ENCODE data around the gene PSME3. TPM values are rescaled to one million over a fixed set of nuclear protein-coding genes. Genes with fewer than 3 reads are reported as not detected.
"Not testable (repeated sequence)": the region's sequence is repeated elsewhere in the genome, so short reads cannot be mapped to it uniquely, and the experiment has no call there.

The PSME3 gene
- total RNA-seq, 1 experiment from 2014 or later, result 160 TPM

DNA sequence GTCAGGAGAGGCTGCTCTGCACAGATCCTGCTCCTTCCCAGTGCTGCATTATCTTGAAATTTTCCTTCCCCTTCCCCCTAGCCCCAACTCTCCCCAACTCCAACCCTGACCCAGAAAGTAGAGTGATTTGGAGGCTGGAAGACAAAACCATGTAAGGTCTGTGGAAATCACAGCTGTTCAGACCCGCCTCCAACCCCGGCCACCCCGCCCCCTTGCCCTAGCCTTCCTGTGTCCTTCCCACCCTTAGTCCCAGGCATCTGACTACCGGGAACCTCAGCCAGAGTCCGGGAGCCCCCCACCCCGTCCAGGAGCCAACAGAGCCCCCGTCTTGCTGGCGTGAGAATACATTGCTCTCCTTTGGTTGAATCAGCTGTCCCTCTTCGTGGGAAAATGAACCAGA lies 17.8 kb downstream of the PSME3 start, which contains the start of gene AOC3:
AOC3 (plus strand) TSS at position 246 of the 400 bp plus-strand sequence; CDS start at position 391, 145 bp downstream.
- DNase-seq (ENCODE audit: low read depth), result no peak

DNA sequence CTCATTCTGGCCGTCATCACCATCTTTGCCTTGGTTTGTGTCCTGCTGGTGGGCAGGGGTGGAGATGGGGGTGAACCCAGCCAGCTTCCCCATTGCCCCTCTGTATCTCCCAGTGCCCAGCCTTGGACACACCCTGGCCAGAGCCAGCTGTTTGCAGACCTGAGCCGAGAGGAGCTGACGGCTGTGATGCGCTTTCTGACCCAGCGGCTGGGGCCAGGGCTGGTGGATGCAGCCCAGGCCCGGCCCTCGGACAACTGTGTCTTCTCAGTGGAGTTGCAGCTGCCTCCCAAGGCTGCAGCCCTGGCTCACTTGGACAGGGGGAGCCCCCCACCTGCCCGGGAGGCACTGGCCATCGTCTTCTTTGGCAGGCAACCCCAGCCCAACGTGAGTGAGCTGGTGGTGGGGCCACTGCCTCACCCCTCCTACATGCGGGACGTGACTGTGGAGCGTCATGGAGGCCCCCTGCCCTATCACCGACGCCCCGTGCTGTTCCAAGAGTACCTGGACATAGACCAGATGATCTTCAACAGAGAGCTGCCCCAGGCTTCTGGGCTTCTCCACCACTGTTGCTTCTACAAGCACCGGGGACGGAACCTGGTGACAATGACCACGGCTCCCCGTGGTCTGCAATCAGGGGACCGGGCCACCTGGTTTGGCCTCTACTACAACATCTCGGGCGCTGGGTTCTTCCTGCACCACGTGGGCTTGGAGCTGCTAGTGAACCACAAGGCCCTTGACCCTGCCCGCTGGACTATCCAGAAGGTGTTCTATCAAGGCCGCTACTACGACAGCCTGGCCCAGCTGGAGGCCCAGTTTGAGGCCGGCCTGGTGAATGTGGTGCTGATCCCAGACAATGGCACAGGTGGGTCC lies 18.4 kb downstream of the PSME3 start:
- not testable (repeated sequence) for DNase-seq (ENCODE audit: low read depth)

DNA sequence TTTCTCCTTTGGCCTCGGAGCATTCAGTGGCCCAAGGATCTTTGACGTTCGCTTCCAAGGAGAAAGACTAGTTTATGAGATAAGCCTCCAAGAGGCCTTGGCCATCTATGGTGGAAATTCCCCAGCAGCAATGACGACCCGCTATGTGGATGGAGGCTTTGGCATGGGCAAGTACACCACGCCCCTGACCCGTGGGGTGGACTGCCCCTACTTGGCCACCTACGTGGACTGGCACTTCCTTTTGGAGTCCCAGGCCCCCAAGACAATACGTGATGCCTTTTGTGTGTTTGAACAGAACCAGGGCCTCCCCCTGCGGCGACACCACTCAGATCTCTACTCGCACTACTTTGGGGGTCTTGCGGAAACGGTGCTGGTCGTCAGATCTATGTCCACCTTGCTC lies 19.2 kb downstream of the PSME3 start:
- DNase-seq (ENCODE audit: low read depth), result no peak

DNA sequence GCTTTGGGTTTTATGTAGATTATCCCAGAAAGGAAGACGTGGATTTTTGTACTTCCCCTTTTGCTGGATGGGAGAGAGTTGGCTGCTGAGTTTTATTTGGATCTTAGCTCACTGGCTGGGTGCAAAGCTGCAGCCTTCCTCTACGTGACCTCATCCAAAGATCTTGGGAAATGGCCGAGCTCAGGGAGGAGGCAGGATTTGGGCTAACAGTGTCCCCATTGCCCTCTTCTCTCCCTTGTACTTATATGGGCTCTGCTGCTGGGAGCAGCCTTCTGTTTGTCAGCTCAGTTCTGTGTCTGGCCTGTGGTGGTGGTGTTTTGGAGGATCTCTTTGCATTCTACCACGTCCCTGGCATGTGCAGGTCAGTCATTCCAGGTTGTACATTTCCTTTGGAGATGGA lies 19.8 kb downstream of the PSME3 start:
- no peak for DNase-seq (ENCODE audit: low read depth)

DNA sequence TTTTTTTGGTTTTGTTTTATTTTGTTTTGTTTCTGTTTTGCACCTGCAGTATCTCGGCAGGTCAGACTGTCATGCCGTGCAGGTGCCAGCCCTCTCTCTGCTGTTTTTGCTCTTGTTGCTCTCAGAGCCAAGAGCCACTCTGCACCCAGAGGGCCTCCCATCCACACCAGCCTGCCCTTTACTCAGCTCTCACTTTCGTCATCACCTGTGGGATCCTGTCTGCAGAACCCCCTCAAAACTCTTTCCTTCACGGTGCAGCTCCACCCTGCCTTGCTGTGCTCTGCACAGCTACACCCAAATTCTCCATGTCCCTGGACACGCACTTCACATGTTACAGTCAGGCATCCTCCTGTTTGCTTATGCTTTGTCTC lies 20.4 kb downstream of the PSME3 start:
- no peak for DNase-seq (ENCODE audit: low read depth)

DNA sequence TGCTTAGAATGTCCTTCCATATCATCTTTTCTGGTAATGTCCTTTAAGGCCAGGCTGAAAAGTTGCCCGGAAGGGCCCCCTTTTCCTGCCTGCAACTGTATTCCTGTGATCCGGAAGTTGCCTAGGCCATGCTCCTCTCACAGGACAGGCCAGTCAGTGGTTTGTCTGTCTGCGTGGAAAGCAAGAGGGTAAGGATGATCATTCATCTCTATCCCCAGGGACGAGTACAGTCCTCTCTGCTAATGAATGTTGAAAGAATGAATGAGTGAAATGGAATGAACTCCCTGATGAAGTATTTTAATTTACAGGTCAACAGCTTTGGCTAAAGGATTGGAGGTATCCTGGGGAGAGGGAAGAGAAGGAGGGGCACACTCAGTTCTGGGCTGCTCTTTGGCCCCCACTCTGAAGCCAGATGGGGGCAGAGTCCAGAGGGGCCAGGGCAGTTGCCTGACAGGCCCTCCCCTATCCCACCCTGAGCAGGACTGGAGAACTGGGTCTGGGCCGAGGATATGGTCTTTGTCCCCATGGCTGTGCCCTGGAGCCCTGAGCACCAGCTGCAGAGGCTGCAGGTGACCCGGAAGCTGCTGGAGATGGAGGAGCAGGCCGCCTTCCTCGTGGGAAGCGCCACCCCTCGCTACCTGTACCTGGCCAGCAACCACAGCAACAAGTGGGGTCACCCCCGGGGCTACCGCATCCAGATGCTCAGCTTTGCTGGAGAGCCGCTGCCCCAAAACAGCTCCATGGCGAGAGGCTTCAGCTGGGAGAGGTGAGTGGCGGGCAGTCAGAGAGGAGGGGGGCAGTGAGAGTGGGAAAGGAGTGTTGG lies 21.0 kb downstream of the PSME3 start:
- no peak for DNase-seq (ENCODE audit: low read depth)

DNA sequence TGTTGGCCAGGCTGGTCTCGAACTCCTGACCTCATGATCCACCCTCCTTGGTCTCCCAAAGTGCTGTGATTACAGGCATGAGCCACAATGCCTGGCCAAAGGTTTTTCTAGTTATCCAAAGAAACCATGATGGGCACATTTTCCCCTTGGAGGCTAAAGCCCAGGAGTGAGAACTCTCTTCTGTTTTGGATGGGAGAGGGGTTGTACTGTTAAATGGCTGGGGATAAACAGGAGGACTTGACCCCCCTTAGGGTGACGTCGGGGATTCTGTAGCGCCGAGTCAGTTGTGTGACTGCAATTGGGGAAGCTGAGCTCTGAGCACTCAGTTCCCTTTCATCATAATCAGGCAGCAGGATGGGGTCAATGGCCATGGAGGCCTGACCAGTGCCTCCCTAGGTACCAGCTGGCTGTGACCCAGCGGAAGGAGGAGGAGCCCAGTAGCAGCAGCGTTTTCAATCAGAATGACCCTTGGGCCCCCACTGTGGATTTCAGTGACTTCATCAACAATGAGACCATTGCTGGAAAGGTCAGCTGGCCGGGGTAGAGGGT lies 21.9 kb downstream of the PSME3 start:
- no peak for DNase-seq (ENCODE audit: low read depth)

DNA sequence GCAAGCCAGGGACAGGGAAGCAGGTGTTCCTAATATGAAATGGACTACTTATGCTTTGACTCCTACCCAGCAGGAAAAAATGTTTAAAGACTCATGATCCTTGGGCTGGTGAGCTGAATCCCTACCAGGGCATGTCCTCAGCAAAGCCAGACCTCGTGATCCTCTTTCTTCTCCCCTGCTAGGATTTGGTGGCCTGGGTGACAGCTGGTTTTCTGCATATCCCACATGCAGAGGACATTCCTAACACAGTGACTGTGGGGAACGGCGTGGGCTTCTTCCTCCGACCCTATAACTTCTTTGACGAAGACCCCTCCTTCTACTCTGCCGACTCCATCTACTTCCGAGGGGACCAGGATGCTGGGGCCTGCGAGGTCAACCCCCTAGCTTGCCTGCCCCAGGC lies 22.9 kb downstream of the PSME3 start:
- not testable (repeated sequence) for DNase-seq (ENCODE audit: low read depth)

DNA sequence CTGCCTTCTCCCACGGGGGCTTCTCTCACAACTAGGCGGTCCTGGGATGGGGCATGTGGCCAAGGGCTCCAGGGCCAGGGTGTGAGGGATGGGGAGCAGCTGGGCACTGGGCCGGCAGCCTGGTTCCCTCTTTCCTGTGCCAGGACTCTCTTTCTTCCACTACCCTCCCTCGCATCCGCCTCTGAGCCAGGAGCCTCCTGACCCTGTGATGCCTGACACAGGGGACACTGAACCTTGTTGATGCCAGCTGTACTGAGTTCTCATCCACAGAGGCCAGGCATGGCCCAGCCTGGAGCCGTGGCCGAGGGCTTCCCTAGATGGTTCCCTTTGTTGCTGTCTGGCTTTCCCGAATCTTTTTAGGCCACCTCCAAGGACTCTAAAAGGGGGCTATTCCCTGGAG lies 23.3 kb downstream of the PSME3 start:
- not testable (repeated sequence) for DNase-seq (ENCODE audit: low read depth)

DNA sequence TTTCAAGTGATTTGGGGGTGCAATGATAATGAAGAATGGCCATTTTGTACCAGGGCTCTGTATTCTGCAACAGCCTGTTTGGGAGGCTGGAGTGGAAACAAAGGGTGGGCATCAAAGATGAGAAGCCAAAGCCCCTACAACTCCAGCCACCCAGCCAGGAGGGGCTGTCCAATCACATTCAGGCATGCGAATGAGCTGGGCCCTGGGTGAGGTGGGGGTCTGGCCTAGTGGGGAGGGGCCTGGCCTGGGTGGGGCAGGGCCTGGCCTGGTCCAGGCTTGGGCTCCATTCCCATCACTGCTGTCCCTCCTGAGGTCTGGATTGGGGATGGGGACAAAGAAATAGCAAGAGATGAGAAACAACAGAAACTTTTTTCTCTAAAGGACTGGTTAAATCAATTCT lies 24.2 kb downstream of the PSME3 start:
- no peak for DNase-seq (ENCODE audit: low read depth)

DNA sequence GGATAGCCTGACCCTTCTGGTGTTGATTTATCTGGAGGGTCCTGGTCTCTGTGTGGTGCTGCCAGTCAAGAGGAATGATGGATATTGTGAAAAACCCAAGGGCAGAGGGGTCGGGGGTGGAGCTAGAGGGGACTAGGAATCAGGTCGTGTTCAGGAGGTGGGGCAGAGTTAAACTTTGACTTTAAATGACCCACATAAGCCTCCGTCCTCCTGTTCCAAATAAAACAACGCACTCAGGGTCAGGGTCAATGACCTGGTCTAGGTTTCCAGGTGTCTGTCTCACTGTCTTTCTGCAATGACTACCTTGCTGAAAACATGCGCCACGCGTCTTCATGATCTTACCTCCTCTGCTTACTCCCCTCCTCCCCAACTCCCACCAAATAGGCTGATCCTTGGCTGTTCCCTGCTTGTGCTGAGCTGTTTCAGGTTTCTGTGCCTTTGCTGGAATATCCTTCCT lies 32.5 kb downstream of the PSME3 start:
- DNase-seq (ENCODE audit: low read depth), result no peak

DNA sequence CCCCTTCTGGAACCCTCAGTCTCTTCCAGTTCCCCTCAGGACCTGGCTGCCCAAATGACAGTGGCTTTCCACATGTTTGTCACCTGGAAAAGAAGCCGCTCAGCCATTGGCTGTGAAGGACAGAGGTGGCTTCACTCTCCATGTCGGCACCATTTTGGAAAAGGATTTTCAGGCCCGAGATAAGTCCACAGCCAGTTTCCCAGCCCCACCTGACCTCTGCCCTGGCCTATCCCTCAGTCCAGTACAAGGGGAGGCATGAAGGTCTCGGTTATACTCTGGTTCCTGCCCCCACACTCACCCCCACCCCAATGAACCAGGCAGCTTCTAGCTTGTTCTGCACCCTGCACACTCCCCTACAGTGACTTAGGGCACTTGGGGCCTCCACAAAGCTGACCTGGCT lies 33.0 kb downstream of the PSME3 start:
- DNase-seq (ENCODE audit: low read depth), result no peak

DNA sequence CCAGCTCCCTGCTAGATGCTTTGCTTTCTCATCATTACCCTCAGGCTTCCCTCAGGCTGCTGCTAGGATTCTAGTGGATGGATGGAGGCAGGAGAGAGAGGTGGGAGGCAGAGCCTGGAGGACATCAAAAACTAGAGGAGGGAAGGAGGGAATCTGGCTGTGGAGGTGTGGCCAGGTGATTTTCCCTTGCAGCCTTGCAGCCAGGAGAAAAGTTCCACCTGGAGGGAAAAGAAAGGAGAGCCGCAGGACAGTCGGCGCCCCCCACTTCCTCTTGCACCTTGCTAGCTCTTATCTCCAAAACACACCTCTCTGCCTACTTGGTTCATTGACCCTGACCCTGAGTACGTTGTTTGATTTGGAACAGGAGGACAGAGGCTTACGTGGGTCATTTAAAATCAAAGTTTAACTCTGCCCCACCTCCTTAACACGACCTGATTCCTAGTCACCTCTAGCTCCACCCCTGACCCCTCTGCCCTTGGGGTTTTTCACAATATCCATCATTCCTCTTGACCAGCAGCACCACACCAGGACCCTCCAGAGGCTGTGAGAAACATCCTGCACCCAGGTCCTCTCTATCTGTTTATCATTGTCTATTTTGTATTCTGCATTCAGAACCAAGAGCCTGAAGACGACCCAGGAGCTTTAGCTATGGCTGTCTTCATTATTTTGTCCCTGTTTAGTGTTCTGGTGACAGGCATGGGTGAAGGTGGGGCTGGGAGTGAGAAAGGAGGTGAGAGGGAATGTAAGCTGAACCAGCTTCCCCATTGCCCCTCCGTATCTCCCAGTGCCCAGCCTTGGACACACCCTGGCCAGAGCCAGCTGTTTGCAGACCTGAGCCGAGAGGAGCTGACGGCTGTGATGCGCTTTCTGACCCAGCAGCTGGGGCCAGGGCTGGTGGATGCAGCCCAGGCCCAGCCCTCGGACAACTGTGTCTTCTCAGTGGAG lies 33.7 kb downstream of the PSME3 start:
- DNase-seq (ENCODE audit: low read depth), result no peak

DNA sequence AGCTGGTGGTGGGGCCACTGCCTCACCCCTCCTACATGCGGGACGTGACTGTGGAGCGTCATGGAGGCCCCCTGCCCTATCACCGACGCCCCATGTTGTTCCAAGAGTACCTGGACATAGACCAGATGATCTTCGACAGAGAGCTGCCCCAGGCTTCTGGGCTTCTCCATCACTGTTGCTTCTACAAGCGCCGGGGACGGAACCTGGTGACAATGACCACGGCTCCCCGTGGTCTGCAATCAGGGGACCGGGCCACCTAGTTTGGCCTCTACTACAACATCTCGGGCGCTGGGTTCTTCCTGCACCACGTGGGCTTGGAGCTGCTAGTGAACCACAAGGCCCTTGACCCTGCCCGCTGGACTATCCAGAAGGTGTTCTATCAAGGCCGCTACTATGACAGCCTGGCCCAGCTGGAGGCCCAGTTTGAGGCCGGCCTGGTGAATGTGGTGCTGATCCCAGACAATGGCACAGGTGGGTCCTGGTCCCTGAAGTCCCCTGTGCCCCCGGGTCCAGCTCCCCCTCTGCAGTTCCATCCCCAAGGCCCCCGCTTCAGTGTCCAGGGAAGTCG lies 34.6 kb downstream of the PSME3 start:
- DNase-seq (ENCODE audit: low read depth), result not testable (repeated sequence)

DNA sequence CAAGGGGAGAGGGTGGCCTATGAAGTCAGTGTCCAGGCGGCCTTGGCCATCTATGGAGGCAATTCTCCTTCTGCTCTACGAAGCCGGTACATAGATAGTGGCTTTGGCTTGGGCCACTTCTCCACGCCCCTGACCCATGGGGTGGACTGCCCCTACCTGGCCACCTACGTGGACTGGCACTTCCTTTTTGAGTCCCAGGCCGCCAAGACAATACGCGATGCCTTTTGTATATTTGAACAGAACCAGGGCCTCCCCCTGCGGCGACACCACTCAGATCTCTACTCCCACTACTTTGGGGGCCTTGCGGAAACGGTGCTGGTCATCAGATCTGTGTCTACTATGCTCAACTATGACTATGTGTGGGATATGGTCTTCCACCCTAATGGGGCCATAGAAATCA lies 35.1 kb downstream of the PSME3 start:
- no peak for DNase-seq (ENCODE audit: low read depth)

DNA sequence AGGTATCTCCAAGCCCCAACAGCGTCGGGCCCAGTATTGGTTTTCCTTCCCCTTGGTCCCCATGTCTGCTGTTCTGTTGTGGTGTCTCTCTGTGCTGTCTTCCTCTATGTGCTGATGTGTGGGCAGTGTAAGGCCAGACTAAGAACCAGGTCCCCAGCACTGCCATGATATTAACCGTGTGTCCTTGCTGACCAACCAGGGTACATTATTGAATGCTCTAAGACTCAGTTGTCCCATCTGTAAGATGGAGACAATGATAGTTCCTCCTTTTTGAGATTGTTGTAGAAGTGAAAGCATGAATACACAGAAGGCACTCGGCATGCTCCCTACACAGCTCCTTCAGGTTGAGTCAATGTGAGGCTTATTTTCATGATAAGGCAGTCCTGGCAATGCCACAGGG lies 38.5 kb downstream of the PSME3 start:
- no peak for DNase-seq (ENCODE audit: low read depth)

DNA sequence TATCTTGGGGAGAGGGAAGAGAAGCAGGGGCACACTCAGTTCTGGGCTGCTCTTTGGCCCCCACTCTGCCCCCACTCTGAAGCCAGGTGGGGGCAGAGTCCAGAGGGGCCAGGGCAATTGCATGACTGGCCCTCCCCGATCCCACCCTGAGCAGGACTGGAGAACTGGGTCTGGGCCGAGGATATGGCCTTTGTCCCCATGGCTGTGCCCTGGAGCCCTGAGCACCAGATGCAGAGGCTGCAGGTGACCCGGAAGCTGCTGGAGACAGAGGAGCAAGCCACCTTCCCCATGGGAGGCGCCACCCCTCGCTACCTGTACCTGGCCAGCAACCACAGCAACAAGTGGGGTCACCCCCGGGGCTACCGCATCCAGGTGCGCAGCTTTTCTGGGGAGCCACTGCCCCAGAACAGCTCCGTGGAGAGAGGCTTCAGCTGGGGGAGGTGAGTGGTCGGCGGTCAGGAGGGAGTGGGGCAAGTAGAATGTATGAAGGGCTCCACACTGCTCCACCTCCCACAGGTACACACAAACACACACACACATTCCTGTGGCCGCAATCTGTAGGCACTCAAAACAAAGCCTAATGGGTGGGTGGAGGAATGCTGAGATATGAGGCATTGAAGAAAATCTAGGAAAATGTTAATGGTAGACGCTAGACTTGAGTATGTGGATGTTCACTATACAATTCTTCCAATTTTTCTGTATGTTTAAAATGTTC lies 39.2 kb downstream of the PSME3 start:
- no peak for DNase-seq (ENCODE audit: low read depth)

DNA sequence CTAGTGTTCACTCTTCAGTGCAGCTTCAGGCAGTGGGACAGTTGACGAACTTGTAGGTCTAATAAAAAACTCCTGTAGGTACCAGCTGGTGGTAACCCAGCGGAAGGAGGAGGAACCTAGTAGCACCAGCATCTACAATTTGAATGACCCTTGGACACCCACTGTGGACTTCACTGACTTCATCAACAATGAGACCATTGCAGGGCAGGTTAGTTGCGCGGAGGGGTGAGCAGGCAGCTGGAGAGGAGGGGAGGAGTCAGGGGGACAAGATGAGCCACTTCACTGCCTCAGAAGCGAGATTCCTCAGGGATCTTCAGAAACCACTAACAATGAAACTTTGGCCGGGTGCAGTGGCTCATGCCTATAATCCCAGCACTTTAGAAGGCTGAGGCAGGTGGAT lies 40.1 kb downstream of the PSME3 start:
- DNase-seq (ENCODE audit: low read depth), result no peak

DNA sequence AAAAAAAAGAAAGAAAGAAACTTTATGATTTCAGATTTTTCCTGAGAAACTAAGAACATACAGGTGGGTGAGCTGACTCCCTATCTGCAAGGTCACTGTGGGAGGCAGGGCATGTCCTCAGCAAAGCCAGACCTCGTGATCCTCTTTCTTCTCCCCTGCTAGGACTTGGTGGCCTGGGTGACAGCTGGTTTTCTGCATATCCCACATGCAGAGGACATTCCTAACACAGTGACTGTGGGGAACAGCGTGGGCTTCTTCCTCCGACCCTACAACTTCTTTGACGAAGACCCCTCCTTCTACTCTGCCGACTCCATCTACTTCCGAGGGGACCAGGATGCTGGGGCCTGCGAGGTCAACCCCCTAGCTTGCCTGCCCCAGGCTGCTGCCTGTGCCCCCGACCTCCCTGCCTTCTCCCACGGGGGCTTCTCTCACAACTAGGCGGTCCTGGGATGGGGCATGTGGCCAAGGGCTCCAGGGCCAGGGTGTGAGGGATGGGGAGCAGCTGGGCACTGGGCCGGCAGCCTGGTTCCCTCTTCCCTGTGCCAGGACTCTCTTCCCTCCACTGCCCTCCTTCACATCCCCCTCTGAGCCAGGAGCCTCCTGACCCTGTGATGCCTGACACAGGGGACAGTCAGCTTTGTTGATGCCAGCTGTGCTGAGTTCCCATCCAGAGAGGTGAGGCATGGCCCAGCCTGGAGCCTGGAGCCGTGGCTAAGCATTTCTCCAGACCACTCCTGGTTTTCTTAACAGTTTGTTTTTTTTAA lies 40.9 kb downstream of the PSME3 start:
- DNase-seq (ENCODE audit: low read depth), result not testable (repeated sequence)
